Posterior cingulate gyrus (tissue), 11 donors: ENCODE results near the gene CXCL1.

Source experiments
- DNase-seq, 10 donors: peaks; one replicate each; pipeline versions ENCODE4 v3.0.0 to v3.0.0-alpha.2; 2020 to 2021; ENCODE audit warnings: mixed read lengths in 3 of 10
- intact Hi-C: fragments of 100-400 bp; cut with DNase I; formaldehyde crosslinking; loops from one replicate; pipeline ENCODE4 v1.15.1; 2023

Gene CXCL1

DNA sequence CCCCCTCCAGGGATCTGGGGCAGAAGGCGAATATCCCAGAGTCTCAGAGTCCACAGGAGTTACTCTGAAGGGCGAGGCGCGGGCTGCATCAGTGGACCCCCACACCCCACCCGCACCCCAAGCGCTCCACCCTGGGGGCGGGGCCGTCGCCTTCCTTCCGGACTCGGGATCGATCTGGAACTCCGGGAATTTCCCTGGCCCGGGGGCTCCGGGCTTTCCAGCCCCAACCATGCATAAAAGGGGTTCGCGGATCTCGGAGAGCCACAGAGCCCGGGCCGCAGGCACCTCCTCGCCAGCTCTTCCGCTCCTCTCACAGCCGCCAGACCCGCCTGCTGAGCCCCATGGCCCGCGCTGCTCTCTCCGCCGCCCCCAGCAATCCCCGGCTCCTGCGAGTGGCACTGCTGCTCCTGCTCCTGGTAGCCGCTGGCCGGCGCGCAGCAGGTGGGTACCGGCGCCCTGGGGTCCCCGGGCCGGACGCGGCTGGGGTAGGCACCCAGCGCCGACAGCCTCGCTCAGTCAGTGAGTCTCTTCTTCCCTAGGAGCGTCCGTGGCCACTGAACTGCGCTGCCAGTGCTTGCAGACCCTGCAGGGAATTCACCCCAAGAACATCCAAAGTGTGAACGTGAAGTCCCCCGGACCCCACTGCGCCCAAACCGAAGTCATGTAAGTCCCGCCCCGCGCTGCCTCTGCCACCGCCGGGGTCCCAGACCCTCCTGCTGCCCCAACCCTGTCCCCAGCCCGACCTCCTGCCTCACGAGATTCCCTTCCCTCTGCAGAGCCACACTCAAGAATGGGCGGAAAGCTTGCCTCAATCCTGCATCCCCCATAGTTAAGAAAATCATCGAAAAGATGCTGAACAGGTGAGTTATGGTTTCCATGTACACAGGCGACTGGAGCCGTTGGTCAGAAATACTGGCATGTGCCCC lies at the start of gene CXCL1:
Gene CXCL1 (plus strand): TSS at position 264 of the 926 bp plus-strand sequence. CDS start 78 bp downstream, at position 342.
- intact Hi-C loops: no loop called here
- peak in 3 of 10 donors; percentile 70 to 84 (median 80) for DNase-seq

GRCh38 chr4:73821325-73821724 lies 47.9 kb upstream of the CXCL1 start:
- DNase-seq: no peak
- intact Hi-C loops: no loop called here

DNA sequence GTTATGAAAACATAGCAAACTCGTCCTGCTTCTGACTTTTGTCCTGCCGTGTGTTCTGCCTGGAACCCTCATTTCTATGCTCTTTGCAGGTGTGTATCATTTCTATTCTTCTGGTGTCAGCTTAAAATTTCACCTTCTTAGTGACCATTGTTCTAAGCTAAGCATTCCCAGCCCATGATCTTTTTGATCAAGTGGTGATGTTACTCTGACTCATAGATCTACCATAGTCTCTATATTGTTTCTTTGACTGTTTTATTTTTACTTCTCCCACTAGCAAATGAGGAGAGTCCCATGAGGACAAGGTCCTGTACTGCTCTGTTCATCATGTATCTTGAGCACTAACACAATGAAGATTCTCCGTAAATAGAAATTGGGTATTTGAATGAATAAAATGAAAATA lies 46.8 kb upstream of the CXCL1 start:
- intact Hi-C loops: no loop called here

GRCh38 chr4:73822812-73823504 lies 46.2 kb upstream of the CXCL1 start:
- intact Hi-C loops: no loop called here
- no peak for DNase-seq

More for the DNA sequence above, 46.8 kb upstream of the CXCL1 start:
- DNase-seq: no peak

- no peak for DNase-seq
- intact Hi-C loops: no loop called here
Measured at GRCh38 chr4:73823760-73824159, 45.4 kb upstream of the CXCL1 start.

GRCh38 chr4:73828956-73829355 lies 40.2 kb upstream of the CXCL1 start:
- DNase-seq: no peak
- intact Hi-C loops: no loop called here

DNA sequence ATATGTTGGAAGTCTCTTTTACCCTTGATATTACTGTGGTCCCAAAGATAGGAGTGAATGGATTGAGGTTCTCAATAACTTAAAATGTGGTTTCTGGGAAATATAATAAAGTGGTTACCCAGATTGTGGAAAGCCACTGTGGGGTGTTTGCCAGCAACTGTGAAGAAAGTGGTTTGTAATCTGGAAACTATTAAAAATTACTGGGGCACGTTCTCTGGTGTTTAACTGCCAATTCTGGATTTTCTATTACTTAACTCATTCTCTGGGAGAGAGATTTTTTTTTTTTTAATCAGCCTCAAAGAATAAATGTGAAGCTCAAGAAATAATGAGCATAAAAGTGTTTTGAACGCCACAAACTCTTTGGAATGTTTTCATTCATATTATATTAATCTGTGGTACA lies 37.6 kb upstream of the CXCL1 start:
- intact Hi-C loops: no loop called here

DNA sequence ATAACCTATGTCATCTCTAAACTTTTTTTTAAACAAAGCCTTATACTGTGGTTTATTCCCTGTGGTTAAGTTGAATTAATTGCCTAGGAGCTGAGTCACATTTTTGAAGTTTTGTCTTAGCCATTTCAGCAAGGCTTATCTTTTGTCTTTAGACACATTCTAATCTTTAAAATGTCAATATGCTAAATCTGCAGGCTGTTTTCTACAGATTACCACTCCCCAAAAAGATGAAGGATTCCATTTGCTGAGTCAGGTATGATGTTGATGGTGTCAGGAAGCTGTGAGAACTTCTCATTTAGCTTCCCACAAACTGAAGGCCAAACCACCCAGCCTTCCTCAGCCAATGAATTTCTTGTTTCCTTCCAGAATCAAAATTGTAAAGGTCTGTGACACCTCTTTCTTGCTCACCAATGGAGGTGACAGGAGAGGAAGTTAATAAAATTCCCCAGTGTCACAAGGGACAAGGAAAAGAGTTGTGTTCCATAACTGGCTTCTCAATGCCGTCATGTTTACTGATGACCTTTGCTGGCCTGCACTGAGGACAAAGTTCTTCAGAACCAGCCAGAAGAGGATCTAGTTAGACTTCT lies 36.4 kb upstream of the CXCL1 start:
- intact Hi-C loops: no loop called here
- DNase-seq: no peak

More for the DNA sequence above, 37.6 kb upstream of the CXCL1 start:
- no peak for DNase-seq

GRCh38 chr4:73836373-73837279 lies 32.6 kb upstream of the CXCL1 start, which contains the start of gene CXCL6:
Gene CXCL6, plus strand, starts transcription at chr4:73836678. Its CDS starts 73 bp downstream, at chr4:73836751.
- intact Hi-C loops: no loop called here
- DNase-seq: peak in 7 of 10 donors; percentile 9 to 86 (median 21)

- no peak for DNase-seq
- intact Hi-C loops: no loop called here
Measured at GRCh38 chr4:73839071-73839470, 30.1 kb upstream of the CXCL1 start.

GRCh38 chr4:73839715-73840114 lies 29.5 kb upstream of the CXCL1 start:
- intact Hi-C loops: no loop called here
- DNase-seq: no peak

DNA sequence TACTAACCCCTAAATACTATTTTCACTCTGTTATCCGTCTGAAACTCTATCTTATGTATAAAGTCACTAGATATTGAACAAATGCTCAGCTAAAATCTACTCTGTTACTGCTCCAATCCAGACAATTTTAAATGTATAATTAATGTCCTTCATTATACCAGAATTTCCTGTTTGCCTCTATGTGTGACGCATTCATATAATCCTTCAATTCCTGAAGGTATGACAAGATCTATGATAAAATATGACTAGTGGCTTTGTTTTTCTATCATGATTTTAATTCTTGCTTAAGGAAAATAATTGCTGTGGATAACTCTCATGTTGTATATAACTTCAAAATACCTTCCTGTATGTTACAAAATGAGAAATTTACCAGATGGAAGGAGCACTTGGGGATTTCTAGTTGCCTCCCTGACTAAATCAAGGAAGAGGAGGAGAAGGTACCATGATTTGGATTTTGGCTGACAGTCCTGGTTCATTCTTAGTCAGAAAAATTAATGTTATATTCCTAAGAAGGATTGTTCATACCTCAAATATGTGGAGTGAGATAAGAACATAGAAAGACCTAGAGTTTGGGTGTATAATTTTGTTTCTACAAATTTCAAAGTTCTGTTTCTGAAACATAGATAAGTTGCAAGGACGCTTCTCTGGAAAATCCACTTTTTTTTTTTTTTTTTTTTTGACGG lies 27.8 kb upstream of the CXCL1 start:
- intact Hi-C loops: no loop called here
- no peak for DNase-seq

GRCh38 chr4:73842696-73843095 lies 26.5 kb upstream of the CXCL1 start:
- intact Hi-C loops: no loop called here
- no peak for DNase-seq

DNA sequence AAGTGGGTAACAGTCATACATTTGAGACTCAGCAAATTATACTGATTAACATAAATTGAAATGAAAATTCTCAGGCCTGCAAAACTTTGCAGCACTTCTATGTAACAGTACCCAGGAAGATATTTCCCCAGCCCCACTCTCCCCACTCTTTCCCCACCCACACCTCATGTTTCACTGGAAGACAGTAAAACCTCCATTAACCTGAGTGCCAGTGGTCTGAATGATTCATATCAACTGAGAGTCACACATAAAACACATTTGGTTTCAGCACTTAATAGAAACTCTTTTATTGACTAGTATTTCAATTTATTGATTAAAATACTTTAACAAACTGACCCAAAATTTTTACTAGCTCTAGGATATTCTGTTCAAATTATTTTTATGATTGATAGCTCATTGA lies 25.8 kb upstream of the CXCL1 start:
- no peak for DNase-seq
- intact Hi-C loops: no loop called here

GRCh38 chr4:73844345-73844744 lies 24.8 kb upstream of the CXCL1 start:
- DNase-seq: no peak
- intact Hi-C loops: no loop called here

DNA sequence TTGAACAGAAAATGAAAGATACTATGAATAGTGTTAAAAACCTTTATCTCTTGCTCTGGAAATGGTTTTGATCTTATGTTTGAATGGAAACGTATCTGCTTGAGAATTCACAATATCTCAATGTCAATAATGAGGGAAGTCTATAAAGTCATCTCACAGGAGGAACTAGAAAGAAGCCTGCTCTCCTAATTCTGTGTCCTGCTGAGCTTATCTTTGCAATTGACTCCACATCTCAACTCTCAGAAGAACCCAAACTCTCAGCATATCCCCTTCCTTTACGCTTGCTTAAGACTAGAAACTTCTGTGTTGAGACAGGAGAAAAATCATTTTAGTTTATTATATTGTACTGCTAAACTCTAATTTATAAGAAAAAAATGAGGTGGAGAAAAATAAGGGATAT lies 24.4 kb upstream of the CXCL1 start:
- intact Hi-C loops: no loop called here
- DNase-seq: no peak

GRCh38 chr4:73847526-73848182 lies 21.5 kb upstream of the CXCL1 start:
- no peak for DNase-seq
- intact Hi-C loops: no loop called here

- intact Hi-C loops: no loop called here
Measured at GRCh38 chr4:73848183-73848777, 20.9 kb upstream of the CXCL1 start.

More at GRCh38 chr4:73848183-73848777, 20.9 kb upstream of the CXCL1 start:
- DNase-seq: no peak
